Activated CD8-positive, alpha-beta memory T cell treated with anti-CD3 and anti-CD28 coated beads for 36 hours (primary cell): ENCODE results near the gene OR2AG2. TPM values are rescaled to one million over a fixed set of nuclear protein-coding genes. Genes with fewer than 3 reads are reported as not detected.

Experiments used
- CTCF ChIA-PET: fragments of 350-600 bp; sonication (Branson Sonifier 250); formaldehyde crosslinking; loops from one replicate; lab custom pipeline; 2021; ENCODE audit warnings: antibody characterized with exemption; lab: Charles Lee
- POLR2A ChIA-PET: fragments of 350-600 bp; sonication (Branson Sonifier 250); formaldehyde crosslinking; loops from one replicate; lab custom pipeline; 2021; ENCODE audit warnings: antibody characterized with exemption; lab: Charles Lee
- total RNA-seq, 2 experiments: library from RNA; stranded (reverse); gene quantifications; one replicate each; pipeline ENCODE4 v1.2.3, GENCODE V29; 2021

The OR2AG2 gene
- total RNA-seq, 2 experiments from 2014 or later = 0.06 TPM; not detected in 1

GRCh38 chr11:6746086-6746618 is 25.6 kb downstream of the OR2AG2 start:
- POLR2A ChIA-PET = interaction anchor here (1.1 to 1.5 kb wide), 2 partner anchors 63 to 134 kb away, joined by 3 read pairs; partner anchors contain the start of genes MRPL17 and TAF10
- CTCF ChIA-PET = interaction anchor here (0.6 to 2.9 kb wide), 10 partner anchors 8 to 57 kb away, joined by 3 to 22 read pairs (median 3); no protein-coding TSS in a partner anchor

GRCh38 chr11:6745465-6746015 is 26.2 kb downstream of the OR2AG2 start:
- POLR2A ChIA-PET = interaction anchor here (1.1 kb wide), 1 partner anchor 134 kb away, joined by 3 read pairs; the partner anchor contains the start of gene TAF10

GRCh38 chr11:6745018-6745417 is 26.8 kb downstream of the OR2AG2 start:
- ChIA-PET CTCF (interaction anchor here (1.0 to 2.9 kb wide), 4 partner anchors 10 to 50 kb away, joined by 3 to 22 read pairs (median 3); no protein-coding TSS in a partner anchor), POLR2A (interaction anchor here (1.1 kb wide), 1 partner anchor 133 kb away, joined by 3 read pairs; the partner anchor contains the start of gene TAF10)

More at GRCh38 chr11:6745465-6746015, 26.2 kb downstream of the OR2AG2 start:
- CTCF ChIA-PET = interaction anchor here (1.0 to 2.9 kb wide), 6 partner anchors 10 to 50 kb away, joined by 3 to 22 read pairs (median 3); no protein-coding TSS in a partner anchor

GRCh38 chr11:6742260-6742659 is 29.5 kb downstream of the OR2AG2 start:
- POLR2A ChIA-PET = no interaction called here
- CTCF ChIA-PET = interaction anchor here (1.1 kb wide), 1 partner anchor 16 kb away, joined by 3 read pairs; no protein-coding TSS in a partner anchor

GRCh38 chr11:6738590-6738989 is 33.2 kb downstream of the OR2AG2 start:
- POLR2A ChIA-PET = interaction anchor here (0.9 kb wide), 1 partner anchor 120 kb away, joined by 3 read pairs; the partner anchor contains the start of gene TPP1
- CTCF ChIA-PET = interaction anchor here (0.7 to 4.6 kb wide), 7 partner anchors 8 to 120 kb away, joined by 3 to 36 read pairs (median 4); partner anchors contain the start of gene MRPL17

GRCh38 chr11:6737872-6738466 is 33.8 kb downstream of the OR2AG2 start:
- CTCF ChIA-PET = interaction anchor here (0.7 to 4.6 kb wide), 14 partner anchors 9 to 130 kb away, joined by 3 to 36 read pairs (median 4); partner anchors contain the start of gene MRPL17
- POLR2A ChIA-PET = interaction anchor here (0.9 to 1.6 kb wide), 2 partner anchors 119 to 207 kb away, joined by 3 read pairs; partner anchors contain the start of gene TPP1

GRCh38 chr11:6736495-6737121 is 35.2 kb downstream of the OR2AG2 start:
- POLR2A ChIA-PET = interaction anchor here (1.6 kb wide), 1 partner anchor 206 kb away, joined by 3 read pairs; no protein-coding TSS in a partner anchor
- CTCF ChIA-PET = interaction anchor here (0.9 to 4.6 kb wide), 3 partner anchors 10 to 53 kb away, joined by 3 to 36 read pairs (median 4); partner anchors contain the start of gene MRPL17

- POLR2A ChIA-PET = no interaction called here
- CTCF ChIA-PET = interaction anchor here (1.9 to 4.6 kb wide), 2 partner anchors 20 to 52 kb away, joined by 4 to 36 read pairs; partner anchors contain the start of gene MRPL17
These were observed 36.5 kb downstream of the OR2AG2 start for GRCh38 chr11:6735306-6735705.

GRCh38 chr11:6734616-6735015 is 37.2 kb downstream of the OR2AG2 start:
- POLR2A ChIA-PET = no interaction called here

GRCh38 chr11:6733326-6734275 is 38.2 kb downstream of the OR2AG2 start:
- ChIA-PET CTCF (interaction anchor here (0.7 to 1.4 kb wide), 2 partner anchors 13 to 24 kb away, joined by 4 to 6 read pairs; no protein-coding TSS in a partner anchor), POLR2A (interaction anchor here (0.6 kb wide), 1 partner anchor 10 kb away, joined by 3 read pairs; no protein-coding TSS in a partner anchor)

More at GRCh38 chr11:6734616-6735015, 37.2 kb downstream of the OR2AG2 start:
- CTCF ChIA-PET = interaction anchor here (0.7 kb wide), 1 partner anchor 23 kb away, joined by 4 read pairs; no protein-coding TSS in a partner anchor

GRCh38 chr11:6727971-6728760 is 43.6 kb downstream of the OR2AG2 start:
- ChIA-PET CTCF (interaction anchor here (0.9 to 2.4 kb wide), 2 partner anchors 9 to 27 kb away, joined by 5 to 9 read pairs; no protein-coding TSS in a partner anchor), POLR2A (no interaction called here)

- POLR2A ChIA-PET = no interaction called here
- CTCF ChIA-PET = no interaction called here
These were observed 46.3 kb downstream of the OR2AG2 start for GRCh38 chr11:6725386-6725896.

GRCh38 chr11:6724013-6724412 is 47.8 kb downstream of the OR2AG2 start:
- ChIA-PET CTCF (interaction anchor here (1.0 to 1.1 kb wide), 2 partner anchors 14 to 31 kb away, joined by 3 to 4 read pairs; no protein-coding TSS in a partner anchor), POLR2A (no interaction called here)

- ChIA-PET CTCF (no interaction called here), POLR2A (interaction anchor here (0.6 kb wide), 1 partner anchor 29 kb away, joined by 3 read pairs; no protein-coding TSS in a partner anchor)
These were observed 50.4 kb downstream of the OR2AG2 start for GRCh38 chr11:6721343-6721742.

GRCh38 chr11:6719576-6719975 is 52.2 kb downstream of the OR2AG2 start:
- POLR2A ChIA-PET = no interaction called here
- CTCF ChIA-PET = interaction anchor here (1.3 kb wide), 1 partner anchor 19 kb away, joined by 3 read pairs; no protein-coding TSS in a partner anchor

- ChIA-PET CTCF (no interaction called here), POLR2A (no interaction called here)
These were observed 54.4 kb downstream of the OR2AG2 start for GRCh38 chr11:6717426-6717825.
